MM.1S (cell line): ENCODE data around the gene PYGL.

ENCODE experiments used
- DNase-seq: peaks from one replicate; pipeline ENCODE4 v3.0.0-alpha.2; 2015
- H2AFZ ChIP-seq: fragments of 300-600 bp; sonication (generic); 2 replicates; pipeline ENCODE4 v1.6.0; 2016; ENCODE audit warnings: antibody characterized with exemption, low read length
- H3F3A ChIP-seq: fragments of 300-600 bp; sonication (generic); 2 replicates; pipeline ENCODE4 v1.6.1; 2016; ENCODE audit warnings: mild to moderate bottlenecking, antibody characterized with exemption, low read length, moderate library complexity, mixed read lengths; ENCODE audit not compliant: insufficient read depth
- H3K27ac ChIP-seq: fragments of 300-600 bp; sonication (generic); 2 replicates; pipeline ENCODE4 v1.5.1; 2016; ENCODE audit warnings: mild to moderate bottlenecking, low read length
- H3K27me3 ChIP-seq: fragments of 300-600 bp; sonication (generic); replicated peaks from 2 replicates; pipeline ENCODE4 v1.6.0; 2016; ENCODE audit warnings: low read length; ENCODE audit not compliant: insufficient read depth
- H3K36me3 ChIP-seq: fragments of 300-600 bp; sonication (generic); replicated peaks from 2 replicates; pipeline ENCODE4 v1.6.1; 2016; ENCODE audit warnings: mild to moderate bottlenecking, low read length, mixed read lengths; ENCODE audit not compliant: insufficient read depth
- H3K4me1 ChIP-seq: fragments of 300-600 bp; sonication (generic); 2 replicates; pipeline ENCODE4 v1.6.1; 2016; ENCODE audit warnings: low read length, mixed read lengths
- H3K4me2 ChIP-seq: fragments of 300-600 bp; sonication (generic); 2 replicates; pipeline ENCODE4 v1.6.0; 2016; ENCODE audit warnings: low read depth, low read length
- H3K4me3 ChIP-seq: fragments of 300-600 bp; sonication (generic); 2 replicates; pipeline ENCODE4 v1.5.1; 2016; ENCODE audit warnings: low read length, mixed read lengths
- H3K79me2 ChIP-seq: fragments of 300-600 bp; sonication (generic); 2 replicates; pipeline ENCODE4 v1.6.1; 2016; ENCODE audit warnings: mixed run types, low read length, mixed read lengths
- H3K9ac ChIP-seq: fragments of 300-600 bp; sonication (generic); 2 replicates; pipeline ENCODE4 v1.6.1; 2016; ENCODE audit warnings: low read length, mixed read lengths
- H3K9me2 ChIP-seq: fragments of 300-600 bp; sonication (generic); replicated peaks from 2 replicates; pipeline ENCODE4 v1.6.1; 2016; ENCODE audit warnings: mild to moderate bottlenecking, low read length, mixed read lengths; ENCODE audit not compliant: insufficient read depth
- H3K9me3 ChIP-seq: fragments of 300-600 bp; sonication (generic); replicated peaks from 2 replicates; pipeline ENCODE4 v1.6.1; 2016; ENCODE audit warnings: mild to moderate bottlenecking, low read length, mixed read lengths; ENCODE audit not compliant: insufficient read depth
- H4K20me1 ChIP-seq: fragments of 300-600 bp; sonication (generic); 2 replicates; pipeline ENCODE4 v1.6.1; 2016; ENCODE audit warnings: mild to moderate bottlenecking, low read length, moderate library complexity, mixed read lengths; ENCODE audit not compliant: insufficient read depth
- EZH2 ChIP-seq: fragments of 300-600 bp; sonication (generic); optimal IDR thresholded peaks from 2 replicates; pipeline ENCODE3; 2017; ENCODE audit warnings: low read depth, mild to moderate bottlenecking, antibody characterized with exemption, low read length, mixed read lengths
- EZH2phosphoT487 ChIP-seq: fragments of 300-600 bp; sonication (generic); IDR thresholded peaks from 2 replicates; pipeline ENCODE4 v1.6.1; 2018; ENCODE audit warnings: antibody characterized with exemption, low read length
- TF ChIP-seq, protein P1 (sequence below): fragments of 300-600 bp; sonication (generic); IDR thresholded peaks from 2 replicates; pipeline ENCODE4 v1.5.1; 2016; ENCODE audit warnings: antibody characterized with exemption, low read length, mixed read lengths

Gene PYGL

GRCh38 chr14:50953502-50953901, 9.2 kb upstream of the PYGL start:
- H3K4me1 ChIP-seq: no peaks in the 10 kb centered on the region
- H3K27ac ChIP-seq: no peak overlapping the region
- H4K20me1 ChIP-seq: no peaks in the 10 kb centered on the region
- H3K9me2 ChIP-seq: no peaks in the 10 kb centered on the region
- no peak for TF ChIP-seq EZH2phosphoT487
- TF ChIP-seq EZH2: no peak
- TF ChIP-seq, protein P1, sequence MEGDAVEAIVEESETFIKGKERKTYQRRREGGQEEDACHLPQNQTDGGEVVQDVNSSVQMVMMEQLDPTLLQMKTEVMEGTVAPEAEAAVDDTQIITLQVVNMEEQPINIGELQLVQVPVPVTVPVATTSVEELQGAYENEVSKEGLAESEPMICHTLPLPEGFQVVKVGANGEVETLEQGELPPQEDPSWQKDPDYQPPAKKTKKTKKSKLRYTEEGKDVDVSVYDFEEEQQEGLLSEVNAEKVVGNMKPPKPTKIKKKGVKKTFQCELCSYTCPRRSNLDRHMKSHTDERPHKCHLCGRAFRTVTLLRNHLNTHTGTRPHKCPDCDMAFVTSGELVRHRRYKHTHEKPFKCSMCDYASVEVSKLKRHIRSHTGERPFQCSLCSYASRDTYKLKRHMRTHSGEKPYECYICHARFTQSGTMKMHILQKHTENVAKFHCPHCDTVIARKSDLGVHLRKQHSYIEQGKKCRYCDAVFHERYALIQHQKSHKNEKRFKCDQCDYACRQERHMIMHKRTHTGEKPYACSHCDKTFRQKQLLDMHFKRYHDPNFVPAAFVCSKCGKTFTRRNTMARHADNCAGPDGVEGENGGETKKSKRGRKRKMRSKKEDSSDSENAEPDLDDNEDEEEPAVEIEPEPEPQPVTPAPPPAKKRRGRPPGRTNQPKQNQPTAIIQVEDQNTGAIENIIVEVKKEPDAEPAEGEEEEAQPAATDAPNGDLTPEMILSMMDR: no peak
- no peaks in the 10 kb centered on the region for H3K79me2 ChIP-seq
- no peaks in the 10 kb centered on the region for H3F3A ChIP-seq
- DNase-seq: no peak
- no peak overlapping the region for H2AFZ ChIP-seq
- H3K4me3 ChIP-seq: no peak overlapping the region
- H3K9ac ChIP-seq: no peak overlapping the region
- H3K4me2 ChIP-seq: no peak overlapping the region
- H3K9me3 ChIP-seq: no peaks in the 10 kb centered on the region
- H3K36me3 ChIP-seq: no peaks in the 10 kb centered on the region
- no peaks in the 10 kb centered on the region for H3K27me3 ChIP-seq

GRCh38 chr14:50951032-50951431, 6.7 kb upstream of the PYGL start:
- no peak for TF ChIP-seq EZH2
- TF ChIP-seq, protein P1: no peak
- TF ChIP-seq EZH2phosphoT487: no peak
- DNase-seq: no peak

GRCh38 chr14:50948205-50948604, 3.9 kb upstream of the PYGL start:
- no peak overlapping the region for H3K4me3 ChIP-seq
- H3K27me3 ChIP-seq: no peaks in the 10 kb centered on the region
- H3K9me2 ChIP-seq: no peaks in the 10 kb centered on the region
- no peak overlapping the region for H3K27ac ChIP-seq
- no peaks in the 10 kb centered on the region for H3K9me3 ChIP-seq
- no peak overlapping the region for H3K4me2 ChIP-seq
- no peaks in the 10 kb centered on the region for H3K79me2 ChIP-seq
- TF ChIP-seq, protein P1: no peak
- TF ChIP-seq EZH2: no peak
- no peak for TF ChIP-seq EZH2phosphoT487
- no peaks in the 10 kb centered on the region for H3K36me3 ChIP-seq
- no peak overlapping the region for H3K9ac ChIP-seq
- no peaks in the 10 kb centered on the region for H3K4me1 ChIP-seq
- no peak for DNase-seq
- no peak overlapping the region for H2AFZ ChIP-seq
- H3F3A ChIP-seq: no peaks in the 10 kb centered on the region
- H4K20me1 ChIP-seq: no peaks in the 10 kb centered on the region

More at GRCh38 chr14:50951032-50951431, 6.7 kb upstream of the PYGL start:
- Histone ChIP-seq H3K27ac (no peak overlapping the region), H3K27me3 (no peaks in the 10 kb centered on the region), H2AFZ (no peak overlapping the region), H3K79me2 (no peaks in the 10 kb centered on the region), H3K9me3 (no peaks in the 10 kb centered on the region), H3K36me3 (no peaks in the 10 kb centered on the region), H3K4me1 (no peaks in the 10 kb centered on the region), H3K9me2 (no peaks in the 10 kb centered on the region), H3K4me3 (no peak overlapping the region), H3K9ac (no peak overlapping the region), H3K4me2 (no peak overlapping the region), H4K20me1 (no peaks in the 10 kb centered on the region), H3F3A (no peaks in the 10 kb centered on the region)
